ENCODE data around the gene CHST12.

The CHST12 gene

DNA sequence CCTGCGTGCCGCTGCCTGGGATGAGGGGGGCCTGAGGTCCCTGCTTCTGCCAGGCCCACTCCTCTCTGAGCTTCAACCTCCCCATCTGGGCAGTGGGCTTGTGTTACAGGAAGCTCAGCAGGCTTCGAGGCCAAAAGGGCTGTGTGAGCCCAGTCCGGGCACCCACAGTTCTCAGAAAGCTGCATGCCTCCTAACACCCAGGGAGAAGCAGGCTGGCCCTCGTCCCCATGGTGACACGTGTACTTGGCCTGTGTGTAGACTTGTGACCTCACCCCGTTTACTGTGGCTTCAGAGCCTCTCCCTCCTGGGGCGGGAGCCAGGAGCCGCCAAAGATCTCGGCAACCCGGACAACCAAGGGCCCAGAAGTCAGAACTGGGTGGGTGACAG lies 75.0 kb downstream of the CHST12 start:
- DNase-seq (ENCODE audit: low read depth in 2 of 2), result no peak

DNA sequence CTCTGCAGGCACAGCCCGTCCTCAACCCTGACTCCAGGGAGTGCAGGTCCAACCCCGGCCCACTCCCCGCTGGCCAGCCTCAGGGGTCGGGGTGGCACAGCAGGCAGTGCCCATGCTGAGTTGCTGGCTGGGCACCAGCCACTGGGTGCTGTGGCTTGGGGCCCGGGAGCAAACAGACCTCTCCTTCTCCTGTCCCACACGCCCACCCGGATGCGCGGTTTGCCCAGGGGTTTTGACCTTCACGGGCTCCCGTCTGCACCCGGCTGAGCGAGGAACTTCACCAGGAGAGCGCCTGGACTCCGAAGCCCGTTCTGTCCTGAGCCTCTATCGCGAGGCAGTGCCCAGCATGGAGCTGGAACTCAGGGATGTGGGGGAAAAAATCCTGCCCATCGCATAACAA lies 75.4 kb downstream of the CHST12 start:
- DNase-seq (ENCODE audit: low read depth in 2 of 2), result no peak

DNA sequence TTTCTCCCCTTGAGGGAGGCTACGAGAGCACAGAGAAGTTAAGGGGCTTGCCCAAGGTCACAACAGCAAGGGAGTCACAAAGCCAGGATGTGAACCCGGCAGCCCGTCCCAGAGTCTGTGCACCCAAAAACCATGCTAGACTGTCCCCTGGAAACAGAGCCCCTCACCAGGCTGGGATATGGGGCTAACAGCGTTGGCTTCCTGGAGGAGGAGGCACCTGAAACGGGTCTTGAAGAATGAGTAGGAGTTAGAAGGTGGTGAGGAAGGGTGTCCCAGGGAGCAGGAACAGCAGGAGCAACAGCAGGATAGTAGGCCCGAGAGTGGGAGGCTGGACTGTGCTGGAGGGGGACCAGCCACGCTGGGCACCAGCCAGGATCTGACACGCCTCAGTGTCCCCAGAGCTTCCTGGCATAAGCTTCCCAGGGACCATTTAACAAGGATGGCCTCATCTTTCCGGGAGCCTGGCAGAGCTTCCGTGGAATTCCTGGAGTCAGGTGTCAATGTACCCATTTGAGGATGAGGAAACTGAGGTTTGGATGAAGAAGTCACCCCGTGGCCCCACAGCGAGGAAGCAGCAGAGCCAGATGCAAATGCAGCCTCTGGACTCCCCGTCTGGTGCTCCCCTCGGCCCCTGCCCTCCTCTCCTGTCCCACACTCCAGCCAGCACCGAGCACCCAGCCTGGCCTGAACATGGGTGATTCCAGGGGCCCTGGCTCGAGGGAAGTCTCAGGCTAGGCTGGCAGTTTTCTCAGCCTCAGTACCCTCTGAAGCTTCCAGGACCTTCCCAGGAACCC lies 76.1 kb downstream of the CHST12 start:
- DNase-seq (ENCODE audit: low read depth in 2 of 2), result no peak

DNA sequence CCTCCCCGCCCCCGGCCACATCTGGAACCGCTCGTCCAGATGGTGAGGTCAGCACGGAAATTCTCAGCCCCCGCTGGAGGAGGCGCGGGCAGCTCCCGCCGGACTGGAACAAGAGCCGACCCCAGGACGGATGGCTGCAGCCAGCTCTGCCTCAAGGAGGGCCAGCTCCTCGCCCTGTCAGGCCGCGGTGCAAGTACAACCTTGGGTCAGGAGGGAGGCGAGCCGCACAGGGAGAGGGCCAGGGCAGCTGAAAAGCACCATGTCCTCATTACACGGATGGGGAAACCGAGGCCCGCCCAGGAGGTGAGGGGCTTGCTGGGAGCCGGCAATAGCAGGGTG lies 76.6 kb downstream of the CHST12 start:
- DNase-seq (ENCODE audit: low read depth in 2 of 2), result no peak

DNA sequence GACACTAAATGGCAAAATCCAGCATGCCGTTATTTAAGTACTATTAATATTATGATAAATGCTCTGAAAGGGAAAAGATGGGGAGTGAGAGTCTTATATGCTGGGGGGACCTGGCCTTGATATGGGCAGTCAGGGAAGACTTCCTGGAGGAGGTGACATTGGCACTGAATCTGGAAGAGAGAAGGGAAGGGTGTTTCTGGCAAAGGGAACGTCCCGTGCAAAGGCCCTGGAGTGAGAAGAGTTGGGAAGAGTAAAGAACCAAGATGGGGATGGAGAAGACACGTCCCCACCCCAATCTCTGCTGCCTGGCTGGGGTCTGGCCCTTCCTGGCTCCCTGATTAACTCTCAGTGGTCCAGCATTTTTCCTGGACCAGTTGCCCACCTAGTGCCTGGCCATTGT lies 77.8 kb downstream of the CHST12 start:
- no peak for DNase-seq (ENCODE audit: low read depth in 2 of 2)

DNA sequence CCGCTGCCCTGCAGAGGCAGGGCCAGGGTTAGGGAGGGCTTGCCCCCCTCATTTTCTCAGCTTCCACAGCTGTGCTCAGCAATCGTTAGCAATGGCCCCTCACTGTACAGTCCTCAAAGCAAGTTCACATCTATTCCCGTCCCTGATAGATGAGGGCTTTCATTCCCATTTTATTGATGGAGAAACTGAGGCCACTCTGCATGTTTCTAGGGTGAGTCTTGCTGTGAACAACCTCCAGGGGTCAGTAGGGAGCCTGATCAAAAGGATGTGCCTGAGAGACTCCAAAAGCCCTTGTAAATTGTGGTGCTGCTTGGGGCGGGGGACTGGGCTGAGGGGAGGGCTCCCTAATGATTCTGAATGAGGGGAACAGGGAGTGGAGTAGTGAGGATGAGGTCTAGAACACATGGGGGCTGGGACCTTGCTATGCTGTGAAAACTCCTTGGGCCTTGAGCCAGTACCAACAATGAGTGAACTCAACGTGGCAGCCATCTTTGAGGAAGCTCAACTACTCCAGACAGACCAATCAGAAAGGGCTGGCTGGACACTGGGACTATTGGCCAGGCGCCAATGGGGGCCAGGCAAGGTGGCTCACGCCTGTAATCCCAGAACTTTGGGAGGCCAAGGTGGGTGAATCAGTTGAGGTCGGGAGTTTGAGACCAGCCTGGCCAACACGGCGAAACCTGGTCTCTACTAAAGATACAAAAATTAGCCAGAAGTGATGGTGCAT lies 79.5 kb downstream of the CHST12 start:
- DNase-seq (ENCODE audit: low read depth in 2 of 2), result no peak

DNA sequence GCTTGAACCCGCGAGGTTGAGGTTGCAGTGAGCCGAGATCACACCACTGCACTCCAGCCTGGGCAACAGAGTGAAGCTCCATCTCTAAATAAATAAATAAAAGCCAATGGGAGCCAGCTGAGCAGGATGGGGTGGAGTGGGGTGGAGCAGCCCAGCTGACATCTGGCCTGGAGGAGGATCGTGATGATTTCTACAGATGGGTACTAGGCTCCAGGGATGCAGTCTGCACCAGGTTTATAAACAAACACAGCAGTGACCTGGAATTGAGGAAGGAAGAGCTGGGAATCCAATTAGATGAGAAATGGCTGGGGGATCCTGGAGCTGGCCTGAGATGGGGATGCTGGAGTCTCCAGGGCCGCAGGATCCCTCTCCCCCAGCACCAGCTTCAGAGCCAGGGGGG lies 80.1 kb downstream of the CHST12 start:
- DNase-seq (ENCODE audit: low read depth in 2 of 2), result no peak

DNA sequence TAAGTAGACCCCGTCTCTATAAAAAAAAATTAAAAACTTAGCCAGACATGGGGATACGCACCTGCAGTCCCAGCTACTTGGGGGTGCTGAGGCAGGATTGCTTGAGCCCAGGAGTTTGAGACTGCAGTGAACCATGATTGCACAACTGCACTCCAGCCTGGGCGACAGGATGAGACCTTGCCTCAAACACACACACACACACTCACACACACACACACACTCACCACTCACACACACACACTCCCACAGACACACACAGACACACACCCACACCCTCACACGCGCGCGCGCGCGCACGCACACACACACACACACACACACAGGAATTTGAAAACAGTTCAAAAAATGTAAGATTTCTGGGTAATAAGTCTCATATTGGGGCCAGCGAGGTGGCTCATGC lies 81.5 kb downstream of the CHST12 start:
- no peak for DNase-seq (ENCODE audit: low read depth in 2 of 2)

DNA sequence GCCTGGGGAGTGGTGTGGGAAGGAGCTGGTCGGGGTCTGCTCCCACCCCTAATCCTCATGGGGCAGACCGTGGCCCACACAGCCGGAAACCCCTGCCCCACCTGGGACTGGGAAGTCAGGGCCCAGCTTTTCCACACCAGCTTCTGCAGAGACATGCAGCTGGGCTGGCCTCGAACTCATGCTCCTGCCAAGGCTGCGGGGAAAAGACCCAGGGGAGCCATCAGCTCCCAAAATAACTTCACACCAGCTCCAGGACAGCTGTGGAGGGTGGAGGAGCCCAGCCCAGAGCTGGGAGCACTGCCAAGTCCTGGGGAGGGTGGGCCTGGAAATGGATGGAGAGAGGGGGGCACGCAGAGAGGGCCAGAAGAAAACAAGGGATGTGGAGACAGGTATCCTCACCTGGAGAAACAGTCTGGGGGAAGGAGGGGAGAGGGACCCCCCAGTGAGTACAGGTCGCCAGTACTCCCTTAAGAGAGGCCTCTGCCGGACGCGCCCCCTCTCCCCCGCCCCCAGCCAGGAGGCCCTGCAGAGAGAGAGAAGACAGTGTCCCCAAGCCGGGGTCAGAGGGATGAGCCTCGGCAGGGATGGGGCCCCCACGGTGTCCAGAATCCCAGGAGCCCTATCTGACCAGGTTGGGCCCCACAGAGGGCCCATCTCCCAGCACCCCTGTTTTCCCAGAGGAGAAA lies 84.3 kb downstream of the CHST12 start:
- no peak for DNase-seq (ENCODE audit: low read depth in 2 of 2)

DNA sequence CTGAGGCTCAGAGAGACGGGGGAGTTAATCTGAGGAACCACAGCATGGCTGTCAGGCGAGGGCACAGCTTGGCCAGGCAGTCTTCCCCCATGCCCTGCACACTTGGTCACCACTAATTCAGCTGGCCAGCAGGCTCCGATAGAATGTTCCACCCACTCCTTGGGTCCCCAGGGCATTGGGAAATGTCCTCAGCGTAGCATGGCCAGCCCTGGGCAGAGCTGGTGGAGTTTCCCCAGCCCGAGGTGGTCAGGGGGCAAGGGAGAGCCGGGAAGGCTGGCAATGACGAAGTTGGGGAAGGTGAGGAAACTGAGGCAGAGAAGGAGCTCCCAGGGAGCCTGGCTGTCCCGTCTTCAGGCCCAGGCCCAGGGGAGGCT lies 84.8 kb downstream of the CHST12 start:
- DNase-seq (ENCODE audit: low read depth in 2 of 2), result no peak

DNA sequence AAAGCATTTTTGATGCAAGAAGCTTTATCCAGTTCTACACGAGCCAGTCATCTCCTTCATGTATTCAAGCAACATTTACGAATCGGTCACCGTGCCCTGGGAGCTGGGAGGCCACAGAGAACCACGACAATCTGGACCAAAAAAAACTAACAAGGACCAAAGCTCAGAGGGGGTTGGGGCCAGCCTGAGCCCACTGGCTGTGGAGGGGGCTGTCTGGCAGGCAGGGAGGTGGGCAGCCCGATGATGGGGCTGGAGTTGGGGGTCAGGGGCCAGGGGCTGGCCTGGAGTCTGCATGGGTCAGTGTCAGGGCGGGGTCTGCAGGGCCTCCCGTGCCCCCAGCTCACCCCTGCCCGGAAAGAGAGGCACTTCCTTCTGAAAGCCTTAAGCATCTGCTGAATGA lies 85.3 kb downstream of the CHST12 start:
- no peak for DNase-seq (ENCODE audit: low read depth in 2 of 2)

DNA sequence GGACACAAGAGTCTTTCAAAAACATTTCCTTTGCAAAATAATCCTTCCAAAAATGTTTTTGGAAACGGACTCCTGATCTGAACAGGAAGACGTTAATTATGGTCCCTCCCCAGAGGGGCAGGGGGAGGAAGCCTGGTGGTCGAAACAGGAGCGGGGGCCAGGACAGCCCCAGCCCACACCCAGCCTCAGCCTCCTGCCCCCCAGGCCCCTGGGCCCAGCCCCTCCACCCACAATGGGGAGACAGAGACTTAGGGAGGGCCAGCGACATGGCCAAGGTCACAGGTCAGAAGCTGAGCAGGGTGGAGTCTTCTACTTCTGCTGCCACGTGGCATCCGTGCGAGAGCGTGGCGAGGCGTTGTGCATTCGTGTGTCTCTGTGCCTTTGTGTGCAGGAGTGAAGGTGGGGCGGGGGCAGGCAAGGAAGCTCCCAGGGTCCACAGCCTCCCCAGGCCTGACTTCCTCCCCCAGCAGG lies 86.8 kb downstream of the CHST12 start:
- DNase-seq (ENCODE audit: low read depth in 2 of 2), result no peak

DNA sequence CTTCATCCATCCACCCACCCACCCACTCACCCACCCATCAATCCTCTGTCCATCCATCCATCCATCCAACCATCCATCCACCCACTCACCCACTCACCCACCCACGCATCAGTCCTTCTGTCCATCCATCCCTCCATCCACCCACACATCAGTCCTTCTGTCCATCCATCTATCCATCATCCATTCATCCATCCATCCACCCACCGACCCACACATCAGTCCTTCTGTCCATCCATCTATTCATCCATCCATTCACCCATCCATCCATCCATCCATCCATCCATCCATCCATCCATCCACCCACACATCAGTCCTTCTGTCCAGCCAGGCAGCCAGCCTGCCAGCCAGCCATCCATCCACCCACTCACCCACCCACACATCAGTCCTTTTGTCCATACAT lies 88.6 kb downstream of the CHST12 start:
- no peak for DNase-seq (ENCODE audit: low read depth in 2 of 2)

DNA sequence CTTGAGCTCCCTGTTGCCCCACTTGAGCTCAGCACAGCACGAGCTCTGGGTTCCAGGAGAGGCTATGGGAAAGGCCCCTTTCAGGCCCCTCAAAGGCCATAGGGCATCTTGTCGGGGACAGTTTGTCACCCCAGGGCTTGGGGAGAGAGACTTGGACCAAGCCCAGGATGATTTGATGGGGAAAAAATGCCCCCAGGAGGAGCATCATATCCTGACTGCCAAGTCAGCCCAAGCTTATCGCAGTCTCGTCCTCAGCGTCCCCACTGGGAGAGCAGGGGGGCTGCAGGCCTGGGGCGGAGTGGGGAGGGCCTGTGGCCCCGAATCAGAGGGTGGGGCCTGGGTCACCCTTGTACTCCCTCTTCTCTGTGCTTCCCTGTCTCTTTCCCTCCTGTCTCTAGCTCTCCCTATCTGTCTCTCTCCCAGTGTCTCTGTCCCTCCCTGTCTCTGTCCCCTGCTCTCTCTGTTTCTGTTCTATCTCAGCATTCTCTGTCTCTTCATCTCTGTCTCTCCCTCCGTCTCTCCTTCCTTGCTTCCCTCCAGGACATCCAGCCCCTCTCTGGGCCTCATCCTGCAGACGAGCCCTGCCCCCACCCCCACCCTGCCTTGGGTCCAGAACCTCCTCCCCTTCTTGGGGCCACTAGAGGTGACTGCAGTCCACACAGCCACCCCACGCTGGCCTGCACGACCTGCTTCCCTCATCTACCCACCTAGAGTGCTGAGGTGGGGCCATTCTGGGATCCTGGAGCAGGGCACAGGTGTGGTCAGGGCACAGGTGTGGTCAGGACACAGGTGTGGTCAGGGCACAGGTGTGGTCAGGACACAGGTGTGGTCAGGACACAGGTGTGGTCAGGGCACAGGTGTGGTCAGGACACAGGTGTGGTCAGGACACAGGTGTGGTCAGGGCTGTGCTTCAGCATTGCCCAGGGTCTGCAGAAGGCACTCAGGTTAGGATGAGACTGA lies 90.1 kb downstream of the CHST12 start:
- DNase-seq (ENCODE audit: low read depth in 2 of 2), result no peak

DNA sequence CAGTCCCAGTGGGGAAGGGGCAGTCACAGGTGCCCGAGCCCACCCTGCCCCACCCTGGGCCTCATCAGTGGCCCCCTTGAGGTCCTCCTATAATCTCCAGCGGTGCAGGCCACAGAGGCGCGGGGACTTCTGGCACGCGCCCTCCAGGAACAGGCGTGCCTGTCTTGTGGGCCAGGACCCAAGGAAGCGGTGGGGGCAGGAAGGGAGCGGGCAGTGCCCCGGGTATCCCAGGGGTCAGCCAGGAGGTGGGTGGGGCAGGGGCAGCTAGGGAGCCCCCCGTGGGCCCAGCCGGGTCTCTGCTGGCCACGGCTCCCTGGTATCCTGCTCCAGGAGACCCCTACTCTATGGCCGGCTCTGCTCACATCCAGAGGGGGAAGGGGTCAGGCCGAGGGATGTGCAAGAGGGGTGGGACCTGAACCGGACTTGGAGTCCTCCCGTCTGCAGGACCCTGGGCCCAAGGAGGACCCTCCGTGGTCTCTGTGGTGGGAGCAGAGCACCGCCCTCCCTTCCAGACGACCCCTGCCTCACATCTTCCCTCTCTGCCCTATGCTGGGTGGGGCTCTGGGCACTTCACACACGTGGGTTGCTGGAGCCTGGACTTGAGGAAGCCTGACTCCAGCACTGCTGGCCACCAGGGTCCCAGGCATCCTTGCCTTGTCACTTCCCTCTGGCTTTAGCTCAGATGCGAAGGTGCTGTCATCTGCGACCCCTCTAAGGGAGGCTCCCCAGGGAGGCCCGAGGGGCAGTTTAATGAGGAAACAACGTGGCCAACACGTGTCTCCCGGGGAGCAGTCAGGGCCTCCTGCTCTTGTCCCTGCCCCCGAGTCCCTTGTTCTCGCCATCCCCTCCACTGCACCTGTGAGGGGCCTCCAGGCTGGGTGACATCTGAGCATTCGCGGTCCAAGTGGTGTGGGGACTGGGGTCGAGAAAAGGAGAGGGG lies 91.0 kb downstream of the CHST12 start:
- DNase-seq (ENCODE audit: low read depth in 2 of 2), result no peak

DNA sequence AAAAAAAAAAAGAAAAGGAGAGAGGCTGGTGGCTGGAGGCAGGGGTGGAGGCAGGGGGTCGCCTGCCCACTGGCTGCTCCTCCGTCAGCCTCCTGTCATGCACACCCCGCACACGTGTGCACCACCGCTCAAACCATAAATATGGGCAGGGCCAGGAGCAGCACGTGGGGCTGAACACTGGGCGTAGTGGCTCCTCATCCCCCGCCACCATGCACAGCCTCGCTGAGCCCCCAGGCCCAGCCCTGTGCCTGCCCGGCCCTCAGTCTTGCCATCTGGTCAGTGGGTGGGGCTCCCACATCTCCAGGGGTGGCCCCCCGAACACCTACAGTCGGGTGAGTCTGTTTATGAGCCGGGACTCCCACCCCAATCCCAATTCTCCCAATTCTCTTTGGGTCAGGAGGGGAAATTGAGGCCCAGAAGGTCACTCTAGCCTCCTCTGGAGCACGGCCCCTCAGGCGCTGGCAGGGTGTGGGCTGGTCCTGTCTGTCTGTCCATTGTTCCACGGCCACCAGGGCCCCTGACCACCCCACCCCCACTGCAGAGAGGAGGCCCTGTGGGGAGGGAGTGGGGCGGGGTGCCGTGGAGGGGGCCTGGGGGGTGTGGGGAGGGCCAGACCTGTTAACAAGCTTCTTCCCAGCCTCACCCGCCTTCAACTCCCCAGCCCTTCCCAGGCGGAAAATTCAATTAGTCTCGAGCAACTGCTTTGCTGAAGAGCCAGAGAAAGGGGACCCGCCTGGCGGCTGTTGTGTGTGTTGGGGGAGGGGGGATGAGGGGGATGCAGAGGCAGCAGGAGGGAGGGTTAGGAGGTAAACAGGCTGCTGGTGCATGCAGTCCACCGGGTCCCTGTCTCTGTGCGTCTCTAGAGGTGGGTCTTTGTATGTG lies 92.2 kb downstream of the CHST12 start:
- DNase-seq (ENCODE audit: low read depth in 2 of 2), result no peak

DNA sequence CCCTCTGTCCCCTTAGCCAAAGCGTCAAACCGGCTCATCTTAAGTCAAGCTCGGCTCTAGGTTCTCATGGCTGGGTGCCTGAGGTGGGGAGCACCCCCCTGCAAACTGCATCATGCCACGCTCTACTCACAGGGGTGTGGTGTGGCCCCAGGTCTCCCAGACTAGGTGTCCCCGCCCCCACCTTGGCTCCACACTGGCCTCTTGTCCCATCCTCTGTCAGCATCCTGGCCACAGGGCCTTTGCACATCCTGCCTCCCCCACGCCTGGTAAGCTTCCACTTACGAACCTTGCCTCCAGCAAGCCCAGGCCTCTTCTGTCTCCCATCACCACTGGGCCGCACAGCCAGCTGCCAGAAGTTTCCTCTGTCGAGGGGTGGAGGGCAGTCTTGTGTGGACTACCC lies 93.0 kb downstream of the CHST12 start:
- no peak for DNase-seq (ENCODE audit: low read depth in 2 of 2)

DNA sequence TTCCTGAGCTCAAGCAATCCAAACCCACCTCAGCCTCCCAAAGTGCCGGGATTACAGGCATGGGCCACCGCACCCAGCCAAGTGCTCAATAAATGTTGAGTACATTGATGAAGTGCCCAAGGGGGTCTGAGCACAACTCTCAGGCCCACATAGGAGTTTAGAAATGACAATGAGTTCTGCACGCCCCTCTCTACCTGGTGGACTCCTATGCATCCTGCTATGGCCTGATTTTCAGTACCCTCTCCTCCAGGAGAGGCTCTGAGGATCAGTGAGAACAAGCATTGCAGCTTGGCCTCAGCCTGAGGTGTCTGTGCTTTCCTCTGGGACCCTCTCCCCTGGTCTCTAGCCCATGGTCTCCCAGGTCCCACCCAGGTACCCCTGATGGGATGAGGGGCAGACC lies 93.7 kb downstream of the CHST12 start:
- no peak for DNase-seq (ENCODE audit: low read depth in 2 of 2)

DNA sequence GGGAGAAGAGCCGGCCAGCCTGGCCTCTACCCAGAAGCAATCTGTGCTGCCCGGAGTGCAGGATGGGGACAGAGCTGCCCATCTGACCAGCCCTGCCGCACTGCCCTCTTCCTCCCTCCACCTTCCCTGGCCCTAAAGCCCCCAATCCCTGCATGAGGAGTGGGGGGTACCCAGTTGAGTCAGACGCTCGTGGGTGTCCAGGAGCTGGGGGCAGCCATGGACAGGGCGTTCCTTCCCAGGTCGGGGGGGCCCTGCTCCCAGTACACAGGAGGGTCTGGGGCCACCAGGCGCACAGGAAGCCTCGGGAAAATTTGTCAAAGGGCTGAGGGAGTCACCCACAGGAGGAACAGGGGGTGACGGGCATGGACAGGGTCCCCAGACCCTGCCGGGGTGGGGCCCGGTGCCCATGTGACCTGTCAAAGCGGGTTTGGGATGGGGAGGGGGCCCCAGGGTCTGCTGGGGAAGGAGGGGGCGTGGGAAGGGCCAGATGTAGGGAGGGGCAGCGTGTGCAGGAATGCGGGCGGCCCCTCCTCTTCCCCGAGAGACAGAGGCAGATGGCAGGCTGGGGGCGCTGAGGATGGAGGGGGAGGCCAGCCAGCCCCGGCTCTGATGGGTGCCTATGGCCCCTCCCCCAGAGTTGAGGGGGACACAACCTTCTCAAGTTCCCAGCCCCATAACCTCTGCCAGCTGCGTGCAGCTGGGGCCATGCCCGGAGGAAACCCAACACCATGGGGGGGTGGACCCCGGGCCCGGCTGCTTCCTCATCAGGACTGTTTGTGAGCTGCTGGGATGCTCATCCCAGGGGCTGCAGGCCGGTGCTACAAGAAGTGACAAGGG lies 94.3 kb downstream of the CHST12 start:
- DNase-seq (ENCODE audit: low read depth in 2 of 2), result no peak

All from activated CD8-positive, alpha-beta memory T cell treated with anti-CD3 and anti-CD28 coated beads for 4 hours (primary cell).